Fibroblast of villous mesenchyme (primary cell): Measurements from ENCODE around the gene TLK1. TPM values are rescaled to one million over a fixed set of nuclear protein-coding genes. Genes with fewer than 3 reads are reported as not detected.
A peak's percentile ranks its signal among the peaks of the same experiment; 100 is the strongest.

Experiments
- DNase-seq: peaks from one replicate; pipeline ENCODE4 v3.0.0-alpha.2; 2010; ENCODE audit warnings: low read depth
- H3K4me3 ChIP-seq: 2 replicates; pipeline ENCODE4 v1.5.1; 2011; ENCODE audit warnings: low read depth, mild to moderate bottlenecking, low read length
- total RNA-seq: library from RNA; depleted of rRNA; stranded (reverse); fragments of >200 nt; gene quantifications from 2 replicates; pipeline ENCODE4 v1.2.3, GENCODE V29; 2012
- TF ChIP-seq, protein P1 (sequence below): IDR thresholded peaks from 2 replicates; pipeline ENCODE4 v1.5.1; 2012; ENCODE audit warnings: low read depth, mild to moderate bottlenecking, low read length; ENCODE audit not compliant: insufficient read depth

TLK1 gene
- total RNA-seq, 1 donor = 17.3 TPM

- H3K4me3 ChIP-seq = no peak overlapping the region
- TF ChIP-seq, protein P1, sequence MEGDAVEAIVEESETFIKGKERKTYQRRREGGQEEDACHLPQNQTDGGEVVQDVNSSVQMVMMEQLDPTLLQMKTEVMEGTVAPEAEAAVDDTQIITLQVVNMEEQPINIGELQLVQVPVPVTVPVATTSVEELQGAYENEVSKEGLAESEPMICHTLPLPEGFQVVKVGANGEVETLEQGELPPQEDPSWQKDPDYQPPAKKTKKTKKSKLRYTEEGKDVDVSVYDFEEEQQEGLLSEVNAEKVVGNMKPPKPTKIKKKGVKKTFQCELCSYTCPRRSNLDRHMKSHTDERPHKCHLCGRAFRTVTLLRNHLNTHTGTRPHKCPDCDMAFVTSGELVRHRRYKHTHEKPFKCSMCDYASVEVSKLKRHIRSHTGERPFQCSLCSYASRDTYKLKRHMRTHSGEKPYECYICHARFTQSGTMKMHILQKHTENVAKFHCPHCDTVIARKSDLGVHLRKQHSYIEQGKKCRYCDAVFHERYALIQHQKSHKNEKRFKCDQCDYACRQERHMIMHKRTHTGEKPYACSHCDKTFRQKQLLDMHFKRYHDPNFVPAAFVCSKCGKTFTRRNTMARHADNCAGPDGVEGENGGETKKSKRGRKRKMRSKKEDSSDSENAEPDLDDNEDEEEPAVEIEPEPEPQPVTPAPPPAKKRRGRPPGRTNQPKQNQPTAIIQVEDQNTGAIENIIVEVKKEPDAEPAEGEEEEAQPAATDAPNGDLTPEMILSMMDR = no peak
- no peak for DNase-seq
Measured at GRCh38 chr2:170963386-170963785, 197.3 kb downstream of the TLK1 start.

GRCh38 chr2:170953941-170954340 is 206.8 kb downstream of the TLK1 start:
- TF ChIP-seq, protein P1 = no peak
- DNase-seq = no peak
- H3K4me3 ChIP-seq = no peak overlapping the region

- TF ChIP-seq, protein P1 = no peak
- no peak overlapping the region for H3K4me3 ChIP-seq
- no peak for DNase-seq
Measured at GRCh38 chr2:170950221-170950761, 210.4 kb downstream of the TLK1 start.

- no peak for DNase-seq
- no peak overlapping the region for H3K4me3 ChIP-seq
- TF ChIP-seq, protein P1 = no peak
Measured at GRCh38 chr2:170949415-170949814, 211.3 kb downstream of the TLK1 start.

DNA sequence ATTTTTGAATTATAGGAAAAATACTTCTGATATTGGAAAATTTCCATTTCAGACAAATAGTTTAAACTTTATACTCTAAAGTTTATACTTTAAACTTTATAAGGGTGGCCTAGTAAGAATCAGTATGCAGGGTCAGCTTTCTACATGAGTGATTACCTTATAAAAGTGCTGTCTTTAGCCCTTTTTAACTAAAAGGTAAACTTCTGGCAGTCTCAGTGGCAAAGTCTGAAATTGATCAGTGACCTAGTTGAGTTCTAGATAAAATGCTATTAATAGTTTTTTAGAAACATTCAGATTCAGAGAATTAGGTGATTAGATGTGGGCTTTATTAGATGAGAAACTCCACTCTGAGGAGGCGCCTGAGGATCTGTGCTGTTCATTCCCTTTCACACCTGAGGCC is 216.1 kb downstream of the TLK1 start:
- no peak for DNase-seq
- TF ChIP-seq, protein P1 = no peak
- no peak overlapping the region for H3K4me3 ChIP-seq

DNA sequence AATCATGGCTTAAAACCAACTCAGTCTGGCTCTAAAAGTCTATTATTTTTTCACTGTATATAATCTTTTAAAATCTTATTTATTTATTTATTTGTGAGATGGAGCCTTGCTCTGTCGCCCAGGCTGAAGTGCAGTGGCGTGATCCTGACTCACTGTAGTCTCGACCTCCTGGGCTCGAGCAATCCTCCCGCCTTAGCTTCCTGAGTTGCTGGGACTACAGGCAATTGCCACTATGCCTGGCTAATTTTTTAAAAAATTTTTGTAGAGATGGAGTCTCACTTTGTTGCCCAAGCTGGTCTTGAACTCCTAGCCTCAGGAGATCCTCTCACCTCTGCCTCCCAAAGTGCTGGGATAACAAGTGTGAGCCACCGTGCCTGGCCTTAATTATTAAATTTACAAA is 217.1 kb downstream of the TLK1 start:
- no peak for DNase-seq
- H3K4me3 ChIP-seq = no peak overlapping the region
- TF ChIP-seq, protein P1 = no peak

GRCh38 chr2:170943041-170943440 is 217.7 kb downstream of the TLK1 start:
- TF ChIP-seq, protein P1 = no peak
- no peak overlapping the region for H3K4me3 ChIP-seq
- DNase-seq = peak; percentile 48
